IMR-90 (cell line): ENCODE data around the gene FOXL1. TPM values are rescaled to one million over a fixed set of nuclear protein-coding genes. Genes with fewer than 3 reads are reported as not detected.

Experiments used
- ATAC-seq: fragments of 200-7000 bp; cut with Tn5 transposase; 2 replicates; pipeline ENCODE4 v1.9.1; 2020; ENCODE audit warnings: low read depth, mild to moderate bottlenecking, moderate library complexity
- BruUV-seq: library from RNA; stranded (reverse); fragments of 400-500 nt; replicated peaks from 2 replicates; lab custom pipeline; 2021; lab: Mats Ljungman, UMichigan
- CTCF ChIA-PET: fragments of 300-600 bp; formaldehyde crosslinking; extraction: SDS; loops from one replicate; lab custom pipeline; 2021; ENCODE audit warnings: antibody characterized with exemption; lab: Yijun Ruan, JAX
- POLR2A ChIA-PET: fragments of 300-600 bp; sonication (Branson Sonifier 250); formaldehyde crosslinking; loops from one replicate; lab custom pipeline; 2022; ENCODE audit warnings: antibody characterized with exemption; ENCODE audit not compliant: unreplicated experiment; lab: Charles Lee
- DNase-seq: peaks from one replicate; pipeline ENCODE4 v3.0.0; 2013
- H2AFZ ChIP-seq: replicated peaks from 2 replicates; pipeline ENCODE3; 2013; ENCODE audit warnings: low read length, mild to moderate bottlenecking; ENCODE audit not compliant: poor library complexity
- H2AK5ac ChIP-seq: 2 replicates; pipeline ENCODE4 v1.6.1; 2013; ENCODE audit warnings: low read depth, low read length, inconsistent platforms
- H2AK9ac ChIP-seq: replicated peaks from 2 replicates; pipeline ENCODE3; 2013; ENCODE audit warnings: mild to moderate bottlenecking, low read depth, low read length, moderate library complexity; ENCODE audit not compliant: poor library complexity
- H2BK120ac ChIP-seq: 2 replicates; pipeline ENCODE4 v1.6.1; 2013; ENCODE audit warnings: low read depth, low read length, inconsistent platforms
- H2BK15ac ChIP-seq: 3 replicates; pipeline ENCODE4 v1.6.1; 2013; ENCODE audit warnings: low read depth, low read length, inconsistent platforms
- H2BK20ac ChIP-seq: 2 replicates; pipeline ENCODE4 v1.6.1; 2013; ENCODE audit warnings: low read depth, mild to moderate bottlenecking, inconsistent platforms, low read length, moderate library complexity
- H2BK5ac ChIP-seq: 2 replicates; pipeline ENCODE4 v1.6.1; 2013; ENCODE audit warnings: mild to moderate bottlenecking, low read depth, low read length, inconsistent platforms; ENCODE audit not compliant: poor library complexity, severe bottlenecking
- H3K14ac ChIP-seq: replicated peaks from 2 replicates; pipeline ENCODE4 v1.6.1; 2013; ENCODE audit warnings: low read depth, low read length, inconsistent platforms
- H3K18ac ChIP-seq: 2 replicates; pipeline ENCODE4 v1.6.1; 2013; ENCODE audit warnings: low read depth, low read length, control low read depth
- H3K23ac ChIP-seq: 2 replicates; pipeline ENCODE4 v1.6.1; 2013; ENCODE audit warnings: low read depth, low read length, inconsistent platforms
- H3K27ac ChIP-seq: 2 replicates; pipeline ENCODE4 v1.5.1; 2013; ENCODE audit warnings: mild to moderate bottlenecking, control low read depth, low read length; ENCODE audit not compliant: insufficient read depth
- H3K27me3 ChIP-seq: 2 replicates; pipeline ENCODE4 v1.6.1; 2013; ENCODE audit warnings: low read length; ENCODE audit not compliant: control insufficient read depth, insufficient read depth
- H3K36me3 ChIP-seq: 2 replicates; pipeline ENCODE4 v1.6.1; 2013; ENCODE audit warnings: low read length, mixed read lengths; ENCODE audit not compliant: control insufficient read depth, insufficient read depth
- H3K4ac ChIP-seq: 2 replicates; pipeline ENCODE4 v1.6.1; 2013; ENCODE audit warnings: low read depth, low read length, inconsistent platforms
- H3K4me1 ChIP-seq: 2 replicates; pipeline ENCODE4 v1.6.1; 2013; ENCODE audit warnings: low read length, mixed read lengths; ENCODE audit not compliant: control insufficient read depth, insufficient read depth
- H3K4me2 ChIP-seq: 2 replicates; pipeline ENCODE4 v1.6.1; 2013; ENCODE audit warnings: low read depth, mild to moderate bottlenecking, control low read depth, low read length, moderate library complexity
- H3K4me3 ChIP-seq: 2 replicates; pipeline ENCODE4 v1.5.1; 2013; ENCODE audit warnings: low read depth, mild to moderate bottlenecking, control low read depth, low read length, moderate library complexity; ENCODE audit not compliant: insufficient read depth
- H3K56ac ChIP-seq: 2 replicates; pipeline ENCODE4 v1.6.1; 2013; ENCODE audit warnings: low read length, inconsistent platforms; ENCODE audit not compliant: insufficient read depth; ENCODE audit errors: extremely low read depth
- H3K79me1 ChIP-seq, 2 experiments: 2 replicates each; pipeline ENCODE4 v1.6.1; 2013; ENCODE audit warnings: low read length in 2 of 2, inconsistent platforms in 1 of 2, low read depth in 1 of 2
- H3K9ac ChIP-seq: 2 replicates; pipeline ENCODE4 v1.6.1; 2013; ENCODE audit warnings: low read depth, low read length, control low read depth
- H3K9me1 ChIP-seq: 2 replicates; pipeline ENCODE4 v1.6.1; 2013; ENCODE audit warnings: low read length, inconsistent platforms; ENCODE audit not compliant: insufficient read depth
- H3K9me3 ChIP-seq: 2 replicates; pipeline ENCODE4 v1.6.1; 2013; ENCODE audit warnings: low read length; ENCODE audit not compliant: control insufficient read depth, insufficient read depth
- H4K20me1 ChIP-seq: 2 replicates; pipeline ENCODE4 v1.6.1; 2013; ENCODE audit warnings: low read length, inconsistent platforms; ENCODE audit not compliant: insufficient read depth
- H4K5ac ChIP-seq: 2 replicates; pipeline ENCODE4 v1.6.1; 2013; ENCODE audit warnings: mild to moderate bottlenecking, low read depth, low read length, control low read depth
- H4K8ac ChIP-seq, 2 experiments: 2 replicates each; pipeline ENCODE4 v1.6.1; 2013; ENCODE audit warnings: low read depth in 2 of 2, low read length in 2 of 2, control low read depth in 1 of 2, inconsistent platforms in 1 of 2
- H4K91ac ChIP-seq: 2 replicates; pipeline ENCODE4 v1.6.1; 2013; ENCODE audit warnings: low read depth, low read length, inconsistent platforms; ENCODE audit not compliant: insufficient read depth
- CEBPB ChIP-seq: IDR thresholded peaks from 2 replicates; pipeline ENCODE4 v1.6.1; 2012; ENCODE audit warnings: low read depth, low read length, improper control_type of control experiment
- CHD1 ChIP-seq: IDR thresholded peaks from 2 replicates; pipeline ENCODE4 v1.6.1; 2012; ENCODE audit warnings: low read depth, low read length, improper control_type of control experiment
- CTCF ChIP-seq: conservative IDR thresholded peaks from 2 replicates; pipeline ENCODE4 v1.5.1; 2012; ENCODE audit warnings: mild to moderate bottlenecking, low read depth, low read length, improper control_type of control experiment
- ELK1 ChIP-seq: fragments of 150-350 bp; IDR thresholded peaks from 2 replicates; pipeline ENCODE4 v1.6.1; 2016; ENCODE audit warnings: low read depth, mild to moderate bottlenecking, low read length, moderate library complexity, borderline replicate concordance
- FOS ChIP-seq: fragments of 150-350 bp; IDR thresholded peaks from 2 replicates; pipeline ENCODE4 v1.6.1; 2016; ENCODE audit warnings: low read depth, low read length
- MAFK ChIP-seq: IDR thresholded peaks from 2 replicates; pipeline ENCODE4 v1.6.1; 2012; ENCODE audit warnings: low read depth, low read length, improper control_type of control experiment
- MXI1 ChIP-seq: IDR thresholded peaks from 2 replicates; pipeline ENCODE4 v1.6.1; 2012; ENCODE audit warnings: low read depth, mild to moderate bottlenecking, low read length, moderate library complexity, borderline replicate concordance
- NFE2L2 ChIP-seq: fragments of 150-350 bp; IDR thresholded peaks from 2 replicates; pipeline ENCODE4 v1.6.1; 2016; ENCODE audit warnings: low read depth, mild to moderate bottlenecking, low read length
- POLR2A ChIP-seq: IDR thresholded peaks from 2 replicates; pipeline ENCODE4 v1.6.1; 2012; ENCODE audit warnings: mild to moderate bottlenecking, low read depth, low read length
- RCOR1 ChIP-seq: IDR thresholded peaks from 2 replicates; pipeline ENCODE4 v1.6.1; 2012; ENCODE audit warnings: mild to moderate bottlenecking, low read length, improper control_type of control experiment; ENCODE audit not compliant: insufficient replicate concordance
- RFX5 ChIP-seq: IDR thresholded peaks from 2 replicates; pipeline ENCODE4 v1.8.0; 2012; ENCODE audit warnings: low read depth, mild to moderate bottlenecking, low read length, moderate library complexity
- SMC3 ChIP-seq: fragments of 150-350 bp; IDR thresholded peaks from 2 replicates; pipeline ENCODE4 v1.6.1; 2016; ENCODE audit warnings: low read depth, mild to moderate bottlenecking, antibody characterized with exemption, low read length, moderate library complexity
- WGBS, 2 experiments: methylation state at CpG; one replicate each; pipeline versions ENCODE4 v1.1.5 to v1.1.7; 2013; ENCODE audit warnings: missing lambda C conversion rate in 2 of 2; ENCODE audit not compliant: insufficient read length in 1 of 2; ENCODE audit errors: extremely low coverage in 2 of 2; 5-methylcytosine and 5-hydroxymethylcytosine counted together
- dilution Hi-C: fragments of 300-500 bp; cut with HindIII; formaldehyde crosslinking; loops from one replicate; pipeline ENCODE4 v1.14.3; 2018; ENCODE audit warnings: low sequenced_read_pairs; ENCODE audit not compliant: unreplicated experiment
- in situ Hi-C: fragments of 300-500 bp; cut with MboI; formaldehyde crosslinking; loops from 3 replicates; pipeline ENCODE4 v1.14.3; 2019; ENCODE audit warnings: low sequenced_read_pairs, inconsistent platforms, mixed read lengths
- intact Hi-C: fragments of 100-400 bp; cut with micrococcal nuclease; formaldehyde crosslinking; loops from 2 replicates; pipeline ENCODE4 v1.10.0; 2022
- polyA plus RNA-seq, 3 experiments: library from polyadenylated mRNA; depleted of rRNA; stranded (reverse); fragments of >200 nt; gene quantifications; 2 replicates each; pipeline ENCODE4 v1.2.3, GENCODE V29; 2012; ENCODE audit warnings: low replicate concordance in 1 of 3
- total RNA-seq: library from RNA; depleted of rRNA; stranded (reverse); fragments of >200 nt; gene quantifications from 2 replicates; pipeline ENCODE4 v1.2.3, GENCODE V29; 2012

FOXL1 gene
- total and polyA plus RNA-seq, 2 of the 4 experiments (the other 2 are of a cell fraction) = 15.2 to 25.8 TPM

GRCh38 chr16:86619239-86619794, 41.0 kb downstream of the FOXL1 start:
- Histone ChIP-seq H3K4me2 (peak overlapping the region; percentile 95), H2AFZ (peak overlapping the region; percentile 85)

More at GRCh38 chr16:86619239-86619794, 41.0 kb downstream of the FOXL1 start:
- no peaks in the 10 kb centered on the region for H3K79me1 ChIP-seq
- H3K9ac ChIP-seq = 0 out of 2 replicates have a peak overlapping the region, but pooled peaks have one; percentile 8
- peaks cover 4% of the 10 kb centered on the region for H3K9me1 ChIP-seq
- peak overlapping the region; percentile 66; the same call in 1 of the 3 replicates for H2BK15ac ChIP-seq
- ChIA-PET CTCF (interaction anchor here (1.1 kb wide), 1 partner anchor 11 kb away, joined by 3 read pairs; no protein-coding TSS in a partner anchor), POLR2A (no interaction called here)
- no peak for TF ChIP-seq MAFK
- TF ChIP-seq RCOR1 = no peak
- no peak for TF ChIP-seq MXI1
- TF ChIP-seq CEBPB = no peak
- TF ChIP-seq RFX5 = no peak
- TF ChIP-seq NFE2L2 = no peak
- TF ChIP-seq FOS = no peak
- TF ChIP-seq CHD1 = no peak
- TF ChIP-seq CTCF = no peak
- no peak for TF ChIP-seq POLR2A
- TF ChIP-seq ELK1 = no peak
- TF ChIP-seq SMC3 = no peak
- peak overlapping the region; percentile 81; the same call in 1 of the 2 replicates for H3K23ac ChIP-seq
- peak overlapping the region; percentile 16; the same call in 1 of the 2 replicates for H3K4me3 ChIP-seq
- H3K27ac ChIP-seq = no peak overlapping the region
- H4K20me1 ChIP-seq = no peaks in the 10 kb centered on the region
- H2AK5ac ChIP-seq = peak overlapping the region; percentile 72; the same call in 1 of the 2 replicates
- DNase-seq (no peak), ATAC-seq (peak; percentile 31)
- H4K91ac ChIP-seq = peak overlapping the region; percentile 77; the same call in 1 of the 2 replicates
- H3K9me3 ChIP-seq = peaks cover 4% of the 10 kb centered on the region; the same call in 1 of the 2 replicates
- peak overlapping the region; percentile 66 for H3K4ac ChIP-seq
- H3K4me1 ChIP-seq = peaks cover 7% of the 10 kb centered on the region
- WGBS, 2 experiments = 93% methylated on average over 9 of the region's 23 CpGs; no CpG with 5 or more reads in 1 of the 2 experiments
- peak overlapping the region; percentile 3 for H2BK5ac ChIP-seq
- H2BK120ac ChIP-seq = peak overlapping the region; percentile 80
- peak overlapping the region; percentile 56 for H4K5ac ChIP-seq
- H3K14ac ChIP-seq = peak overlapping the region; percentile 90
- intact Hi-C loops = no loop called here
- no peaks in the 10 kb centered on the region for H3K36me3 ChIP-seq
- H3K18ac ChIP-seq = peak overlapping the region; percentile 72; the same call in 1 of the 2 replicates
- H3K27me3 ChIP-seq = no peaks in the 10 kb centered on the region
- peak overlapping the region; percentile 70 to 74; a peak in 3 of 4 replicates for H4K8ac ChIP-seq
- no TSS peak for BruUV-seq
- dilution Hi-C loops = no loop called here
- H3K56ac ChIP-seq = peak overlapping the region; percentile 9; the same call in 1 of the 2 replicates
- peak overlapping the region; percentile 91 for H2AK9ac ChIP-seq
- in situ Hi-C loops = no loop called here
- H2BK20ac ChIP-seq = peak overlapping the region; percentile 75; the same call in 1 of the 2 replicates
